NCI-H2029 treated with DMSO at 0.1 percent for 48 hours (cell line): ENCODE measurements around the gene ACOT6.
"Not testable (repeated sequence)": the region's sequence is repeated elsewhere in the genome, so short reads cannot be mapped to it uniquely, and the experiment has no call there.

Source experiments
- DNase-seq: peaks from one replicate; lab custom pipeline; 2025; lab: John Stamatoyannopoulos, UW

Gene ACOT6

GRCh38 chr14:73651005-73651404 lies 38.7 kb downstream of the ACOT6 start:
- DNase-seq = no peak

- DNase-seq = no peak
These were observed 43.5 kb downstream of the ACOT6 start for GRCh38 chr14:73655851-73656250.

- not testable (repeated sequence) for DNase-seq
These were observed 46.9 kb downstream of the ACOT6 start for GRCh38 chr14:73659202-73659601.

- DNase-seq = no peak
These were observed 48.2 kb downstream of the ACOT6 start for GRCh38 chr14:73660511-73660910.

- no peak for DNase-seq
These were observed 49.6 kb downstream of the ACOT6 start for GRCh38 chr14:73661872-73662271.

GRCh38 chr14:73662487-73662943 lies 50.2 kb downstream of the ACOT6 start:
- DNase-seq = no peak

- DNase-seq = no peak
These were observed 51.4 kb downstream of the ACOT6 start for GRCh38 chr14:73663548-73664212.

- no peak for DNase-seq
These were observed 52.8 kb downstream of the ACOT6 start for GRCh38 chr14:73665130-73665529.

- no peak for DNase-seq
These were observed 54.3 kb downstream of the ACOT6 start for GRCh38 chr14:73666583-73666982.

GRCh38 chr14:73667854-73668253 lies 55.5 kb downstream of the ACOT6 start:
- DNase-seq = no peak
